ENCODE results near the gene PLD1.

DNA sequence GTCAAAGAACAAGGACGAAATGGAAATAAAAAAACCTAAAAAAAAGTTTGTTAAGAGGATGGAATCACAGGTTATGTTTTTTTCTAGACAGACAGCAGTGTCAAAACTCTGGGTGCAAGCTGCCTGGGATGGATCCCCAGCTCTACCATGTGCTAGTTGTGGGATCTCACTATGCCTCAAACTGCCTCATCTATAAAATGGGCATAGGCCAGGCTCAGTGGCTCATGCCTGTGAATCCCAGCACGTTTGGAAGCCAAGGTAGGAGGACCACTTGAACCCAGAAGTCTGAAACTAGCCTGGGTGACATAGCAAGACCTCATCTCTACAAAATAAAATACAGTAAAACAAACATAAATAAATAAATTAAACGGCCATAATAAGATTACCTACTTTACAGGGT is 4.6 kb downstream of the PLD1 start:
- TF ChIP-seq POLR2AphosphoS5 (IDR thresholded peaks at IDR 0.05): no peak
- TF ChIP-seq, protein P1, sequence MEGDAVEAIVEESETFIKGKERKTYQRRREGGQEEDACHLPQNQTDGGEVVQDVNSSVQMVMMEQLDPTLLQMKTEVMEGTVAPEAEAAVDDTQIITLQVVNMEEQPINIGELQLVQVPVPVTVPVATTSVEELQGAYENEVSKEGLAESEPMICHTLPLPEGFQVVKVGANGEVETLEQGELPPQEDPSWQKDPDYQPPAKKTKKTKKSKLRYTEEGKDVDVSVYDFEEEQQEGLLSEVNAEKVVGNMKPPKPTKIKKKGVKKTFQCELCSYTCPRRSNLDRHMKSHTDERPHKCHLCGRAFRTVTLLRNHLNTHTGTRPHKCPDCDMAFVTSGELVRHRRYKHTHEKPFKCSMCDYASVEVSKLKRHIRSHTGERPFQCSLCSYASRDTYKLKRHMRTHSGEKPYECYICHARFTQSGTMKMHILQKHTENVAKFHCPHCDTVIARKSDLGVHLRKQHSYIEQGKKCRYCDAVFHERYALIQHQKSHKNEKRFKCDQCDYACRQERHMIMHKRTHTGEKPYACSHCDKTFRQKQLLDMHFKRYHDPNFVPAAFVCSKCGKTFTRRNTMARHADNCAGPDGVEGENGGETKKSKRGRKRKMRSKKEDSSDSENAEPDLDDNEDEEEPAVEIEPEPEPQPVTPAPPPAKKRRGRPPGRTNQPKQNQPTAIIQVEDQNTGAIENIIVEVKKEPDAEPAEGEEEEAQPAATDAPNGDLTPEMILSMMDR (IDR thresholded peaks at IDR 0.05): no peak
